Measurements from ENCODE around the gene ATP10B. TPM values are rescaled to one million over a fixed set of nuclear protein-coding genes. Genes with fewer than 3 reads are reported as not detected.

ATP10B gene
- total RNA-seq, 4 donors from 2014 or later: 0.12 to 1.4 (median 1.2) TPM

DNA sequence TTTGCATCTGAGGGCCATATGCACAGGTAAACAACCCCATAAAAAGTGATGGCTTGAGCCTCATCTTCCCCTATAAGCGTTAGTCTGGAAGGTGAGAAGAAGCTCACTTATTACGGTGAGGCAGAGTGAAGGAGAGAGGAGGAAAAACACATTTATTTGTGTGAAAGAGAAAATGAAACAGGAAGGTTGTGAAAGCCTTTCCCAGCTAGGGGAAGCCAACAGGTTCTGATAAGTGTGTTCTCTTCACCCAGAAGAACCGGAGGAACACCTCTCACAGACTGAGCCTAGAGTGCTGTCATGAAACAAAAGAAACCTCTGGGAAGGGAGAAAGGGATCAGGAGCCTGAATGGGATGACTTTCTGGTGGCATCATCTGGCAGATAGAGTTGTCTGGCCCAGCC is 237.9 kb downstream of the ATP10B start:
- H3K36me3 ChIP-seq: no peaks in the 10 kb centered on the region
- 80 to 93% methylated on average over 3 of the region's 3 CpGs for WGBS, 2 donors (ENCODE audit: low coverage in 1 of 2)
- no peak overlapping the region for H3K27ac ChIP-seq
- TF ChIP-seq CTCF (IDR thresholded peaks at IDR 0.05) (no peak), EP300 (IDR thresholded peaks at IDR 0.05) (no peak)
- H3K4me1 ChIP-seq: no peaks in the 10 kb centered on the region
- H3K4me3 ChIP-seq: no peak overlapping the region
- peaks cover 0 to 10% (median 0%) of the 10 kb centered on the region in 3 donors for H3K9me3 ChIP-seq
- H3K27me3 ChIP-seq: no peaks in the 10 kb centered on the region
- no peak for ATAC-seq

- H3K4me3 ChIP-seq: no peak overlapping the region
- H3K27ac ChIP-seq: no peak overlapping the region
- peaks cover 0 to 10% (median 0%) of the 10 kb centered on the region in 3 donors for H3K9me3 ChIP-seq
- no peak for ATAC-seq
- WGBS, 2 donors (ENCODE audit: low coverage in 1 of 2): 29 to 67% methylated on average over 2 of the region's 2 CpGs
- no peaks in the 10 kb centered on the region for H3K4me1 ChIP-seq
- H3K27me3 ChIP-seq: no peaks in the 10 kb centered on the region
- H3K36me3 ChIP-seq: no peaks in the 10 kb centered on the region
- TF ChIP-seq POLR2A (IDR thresholded peaks at IDR 0.05): no peak
These were observed 246.7 kb downstream of the ATP10B start for GRCh38 chr5:160605266-160605665.

- Histone ChIP-seq H3K4me1 (no peaks in the 10 kb centered on the region), H3K27ac (no peak overlapping the region), H3K4me3 (no peak overlapping the region), H3K27me3 (no peaks in the 10 kb centered on the region), H3K9me3 (peaks cover 0 to 2% (median 0%) of the 10 kb centered on the region in 3 donors), H3K36me3 (no peaks in the 10 kb centered on the region)
- 72 to 85% methylated on average over 4 of the region's 4 CpGs for WGBS, 2 donors (ENCODE audit: low coverage in 1 of 2)
- TF ChIP-seq POLR2AphosphoS5 (IDR thresholded peaks at IDR 0.05) (no peak), EP300 (IDR thresholded peaks at IDR 0.05) (no peak), CTCF (IDR thresholded peaks at IDR 0.05) (no peak), POLR2A (IDR thresholded peaks at IDR 0.05) (no peak)
- no peak for ATAC-seq
These were observed 247.5 kb downstream of the ATP10B start for GRCh38 chr5:160604484-160604883.

DNA sequence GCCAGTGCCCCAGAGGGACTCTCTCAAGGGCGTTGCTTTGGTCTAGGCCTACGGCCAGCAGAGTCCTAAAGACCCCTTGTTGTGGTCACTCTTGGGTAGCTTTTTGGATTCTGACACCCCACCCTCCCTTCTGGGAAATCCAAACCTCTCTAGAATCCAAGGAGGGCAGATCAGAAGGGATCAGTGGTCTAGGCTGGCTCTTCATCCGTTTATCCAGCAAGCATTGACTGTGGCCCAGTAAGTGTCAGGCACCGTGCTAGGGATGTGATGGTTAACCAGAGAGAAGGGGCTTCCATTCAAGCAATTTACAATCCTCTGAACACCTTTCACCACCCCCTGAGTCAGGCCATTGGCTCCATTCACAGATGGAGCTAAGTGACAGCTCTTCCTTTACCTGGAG is 249.3 kb downstream of the ATP10B start:
- no peaks in the 10 kb centered on the region for H3K9me3 ChIP-seq
- WGBS, 2 donors (ENCODE audit: low coverage in 1 of 2): 93% methylated on average over 3 of the region's 4 CpGs; no CpG with 5 or more reads in 1 of the 2 donors
- TF ChIP-seq EP300 (IDR thresholded peaks at IDR 0.05) (no peak), POLR2A (IDR thresholded peaks at IDR 0.05) (no peak), POLR2AphosphoS5 (IDR thresholded peaks at IDR 0.05) (no peak), CTCF (IDR thresholded peaks at IDR 0.05) (no peak)
- no peak overlapping the region for H3K4me3 ChIP-seq
- no peaks in the 10 kb centered on the region for H3K27me3 ChIP-seq
- ATAC-seq: no peak
- H3K27ac ChIP-seq: no peak overlapping the region
- H3K4me1 ChIP-seq: no peaks in the 10 kb centered on the region
- no peaks in the 10 kb centered on the region for H3K36me3 ChIP-seq

DNA sequence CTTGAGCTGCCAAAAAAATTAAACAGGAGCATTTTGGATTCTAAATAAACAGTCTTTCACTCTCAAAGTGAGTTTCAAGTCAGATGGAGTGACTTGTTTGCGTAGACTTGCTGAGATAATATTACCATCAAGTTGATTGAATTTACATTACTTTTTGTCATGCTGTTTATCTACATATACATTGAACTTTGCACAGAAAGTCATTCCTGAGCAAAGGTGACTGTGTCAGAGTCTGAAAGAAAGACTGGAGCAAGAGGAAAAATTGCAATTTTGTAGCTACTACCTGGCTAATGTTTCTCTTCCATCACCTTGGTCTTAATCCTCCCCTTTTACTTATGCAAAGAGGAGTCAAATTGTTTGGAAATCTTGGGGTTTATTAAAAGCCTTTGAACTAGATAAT is 251.0 kb downstream of the ATP10B start:
- no peak for ATAC-seq
- Histone ChIP-seq H3K4me1 (no peaks in the 10 kb centered on the region), H3K9me3 (no peaks in the 10 kb centered on the region), H3K4me3 (no peak overlapping the region), H3K27me3 (no peaks in the 10 kb centered on the region), H3K27ac (no peak overlapping the region), H3K36me3 (no peaks in the 10 kb centered on the region)
- TF ChIP-seq POLR2AphosphoS5 (IDR thresholded peaks at IDR 0.05) (no peak), POLR2A (IDR thresholded peaks at IDR 0.05) (no peak), CTCF (IDR thresholded peaks at IDR 0.05) (no peak), EP300 (IDR thresholded peaks at IDR 0.05) (no peak)
- 31 to 64% methylated on average over 1 of the region's 1 CpG for WGBS, 2 donors (ENCODE audit: low coverage in 1 of 2)
